Neural progenitor cell (in vitro differentiated cells): ENCODE results near the gene RALGDS. TPM values are rescaled to one million over a fixed set of nuclear protein-coding genes. Genes with fewer than 3 reads are reported as not detected.
"Not testable (repeated sequence)": the region's sequence is repeated elsewhere in the genome, so short reads cannot be mapped to it uniquely, and the experiment has no call there.

Experiments used
- DNase-seq: peaks from one replicate; pipeline ENCODE4 v3.0.0-alpha.2; 2016; ENCODE audit warnings: low spot score
- H2AFZ ChIP-seq: fragments of 200-600 bp; sonication (generic); replicated peaks from 2 replicates; pipeline ENCODE4 v1.6.1; 2016; ENCODE audit warnings: antibody characterized with exemption
- H3F3A ChIP-seq: fragments of 200-600 bp; sonication (generic); 2 replicates; pipeline ENCODE4 v1.6.1; 2016; ENCODE audit warnings: antibody characterized with exemption, low read depth
- H3K27ac ChIP-seq: fragments of 200-600 bp; sonication (generic); 2 replicates; pipeline ENCODE4 v1.5.1; 2016; ENCODE audit warnings: mild to moderate bottlenecking
- H3K27me3 ChIP-seq: fragments of 200-600 bp; sonication (generic); 2 replicates; pipeline ENCODE4 v1.6.1; 2016; ENCODE audit warnings: mild to moderate bottlenecking, moderate library complexity
- H3K36me3 ChIP-seq: fragments of 200-600 bp; sonication (generic); 2 replicates; pipeline ENCODE4 v1.5.1; 2016
- H3K4me1 ChIP-seq: fragments of 200-600 bp; sonication (generic); 2 replicates; pipeline ENCODE4 v1.6.1; 2016; ENCODE audit warnings: mixed run types
- H3K4me2 ChIP-seq: fragments of 200-600 bp; sonication (generic); 2 replicates; pipeline ENCODE4 v1.6.1; 2016
- H3K4me3 ChIP-seq: fragments of 200-600 bp; sonication (generic); 2 replicates; pipeline ENCODE4 v1.5.1; 2016
- H3K79me2 ChIP-seq: fragments of 200-600 bp; sonication (generic); 2 replicates; pipeline ENCODE4 v1.6.1; 2016; ENCODE audit warnings: low read depth
- H3K9ac ChIP-seq: fragments of 200-600 bp; sonication (generic); 2 replicates; pipeline ENCODE4 v1.6.1; 2016
- H3K9me3 ChIP-seq: fragments of 200-600 bp; sonication (generic); 2 replicates; pipeline ENCODE4 v1.5.1; 2016; ENCODE audit warnings: low read depth
- H4K20me1 ChIP-seq: fragments of 200-600 bp; sonication (generic); 2 replicates; pipeline ENCODE4 v1.6.1; 2016; ENCODE audit warnings: low read depth
- H3K27ac Mint-ChIP-seq: 3 replicates; pipeline ENCODE4 v1.8.0; 2021; ENCODE audit warnings: mixed read lengths
- H3K27me3 Mint-ChIP-seq: 2 replicates; pipeline ENCODE4 v1.8.0; 2022; ENCODE audit warnings: low read depth, mild to moderate bottlenecking, inconsistent platforms, moderate library complexity, mixed read lengths; ENCODE audit not compliant: insufficient read depth
- H3K36me3 Mint-ChIP-seq: 3 replicates; pipeline ENCODE4 v1.8.0; 2021; ENCODE audit warnings: mixed read lengths
- H3K4me1 Mint-ChIP-seq: 3 replicates; pipeline ENCODE4 v1.8.0; 2021; ENCODE audit warnings: mixed read lengths
- H3K4me3 Mint-ChIP-seq: 3 replicates; pipeline ENCODE4 v1.8.0; 2021; ENCODE audit warnings: mild to moderate bottlenecking, moderate library complexity, mixed read lengths
- H3K9me3 Mint-ChIP-seq: 3 replicates; pipeline ENCODE4 v1.8.0; 2020; ENCODE audit warnings: mixed read lengths
- CTCF ChIP-seq: fragments of 200-600 bp; sonication (generic); IDR thresholded peaks from 2 replicates; pipeline ENCODE4 v1.5.1; 2017; ENCODE audit warnings: antibody characterized with exemption, mild to moderate bottlenecking
- EZH2 ChIP-seq: fragments of 200-600 bp; sonication (generic); IDR thresholded peaks from 2 replicates; pipeline ENCODE4 v1.6.1; 2017; ENCODE audit warnings: antibody characterized with exemption, mild to moderate bottlenecking, moderate library complexity
- EZH2phosphoT487 ChIP-seq: fragments of 200-600 bp; sonication (generic); IDR thresholded peaks from 2 replicates; pipeline ENCODE4 v1.6.1; 2017; ENCODE audit warnings: antibody characterized with exemption
- total RNA-seq: library from RNA; depleted of rRNA; stranded (reverse); fragments of >200 nt; gene quantifications from 2 replicates; pipeline ENCODE4 v1.2.3, GENCODE V29; 2015; ENCODE audit warnings: low replicate concordance

The RALGDS gene
- total RNA-seq, result 24.1 and 58.8 TPM in 2 replicates

- peaks cover 26% of the 10 kb centered on the region for H3K4me1 ChIP-seq
These were observed at the start of gene RALGDS for GRCh38 chr9:133121198-133121914. TSS of gene RALGDS (minus strand) at chr9:133121240. CDS start at chr9:133121154, 86 bp downstream.

GRCh38 chr9:133170716-133171115 lies 49.7 kb upstream of the RALGDS start:
- no peak for DNase-seq
- no peaks in the 10 kb centered on the region for H3K36me3 ChIP-seq
- Mint-ChIP-seq H3K4me3 (no peak overlapping the region), H3K27ac (no peak overlapping the region), H3K9me3 (no peaks in the 10 kb centered on the region), H3K27me3 (no peaks in the 10 kb centered on the region), H3K36me3 (no peaks in the 10 kb centered on the region), H3K4me1 (no peaks in the 10 kb centered on the region)
- no peaks in the 10 kb centered on the region for H3K4me1 ChIP-seq
- no peaks in the 10 kb centered on the region for H3F3A ChIP-seq
- H3K27ac ChIP-seq, result no peak overlapping the region
- no peaks in the 10 kb centered on the region for H3K79me2 ChIP-seq
- H3K27me3 ChIP-seq, result peaks cover 18% of the 10 kb centered on the region
- no peaks in the 10 kb centered on the region for H4K20me1 ChIP-seq
- no peak overlapping the region for H3K4me2 ChIP-seq
- H3K9me3 ChIP-seq, result no peaks in the 10 kb centered on the region
- no peak overlapping the region for H3K4me3 ChIP-seq
- H3K9ac ChIP-seq, result no peak overlapping the region
- TF ChIP-seq CTCF (no peak), EZH2 (no peak), EZH2phosphoT487 (no peak)
- H2AFZ ChIP-seq, result no peak overlapping the region

More at GRCh38 chr9:133121198-133121914, at the start of gene RALGDS:
- Mint-ChIP-seq H3K4me1 (peaks cover 52% of the 10 kb centered on the region), H3K27ac (peak within 1 kb of the TSS; percentile 54), H3K9me3 (no peaks in the 10 kb centered on the region), H3K4me3 (peak within 1 kb of the TSS; percentile 84), H3K27me3 (peaks cover 9% of the 10 kb centered on the region), H3K36me3 (no peaks in the 10 kb centered on the region)
- Histone ChIP-seq H4K20me1 (peaks cover 93% of the 10 kb centered on the region), H3F3A (peaks cover 39% of the 10 kb centered on the region), H3K79me2 (peaks cover 30% of the 10 kb centered on the region), H3K4me3 (peak within 1 kb of the TSS; percentile 93), H3K9me3 (no peaks in the 10 kb centered on the region), H3K4me2 (peak within 1 kb of the TSS; percentile 100), H3K27ac (no peak within 1 kb of the TSS), H2AFZ (no peak within 1 kb of the TSS), H3K27me3 (no peaks in the 10 kb centered on the region), H3K36me3 (no peaks in the 10 kb centered on the region), H3K9ac (peak within 1 kb of the TSS; percentile 64)
- TF ChIP-seq EZH2 (no peak), EZH2phosphoT487 (no peak), CTCF (no peak)
- DNase-seq, result peak; percentile 97

GRCh38 chr9:133169687-133170086 lies 48.6 kb upstream of the RALGDS start:
- H3K79me2 ChIP-seq, H3F3A ChIP-seq, DNase-seq, H3K4me3 ChIP-seq, H3K4me2 ChIP-seq, H3K36me3 Mint-ChIP-seq, H2AFZ ChIP-seq, H3K4me3 Mint-ChIP-seq, H3K27me3 Mint-ChIP-seq, H3K4me1 Mint-ChIP-seq, H4K20me1 ChIP-seq, H3K9me3 Mint-ChIP-seq, H3K4me1 ChIP-seq, H3K36me3 ChIP-seq, H3K9ac ChIP-seq, H3K27ac Mint-ChIP-seq, H3K27ac ChIP-seq, H3K9me3 ChIP-seq: not testable (repeated sequence)
- peaks cover 20% of the 10 kb centered on the region for H3K27me3 ChIP-seq

- Mint-ChIP-seq H3K27ac (peak overlapping the region; percentile 9), H3K4me1 (peaks cover 4% of the 10 kb centered on the region)
These were observed 48.1 kb upstream of the RALGDS start for GRCh38 chr9:133169102-133169501.

More at GRCh38 chr9:133169102-133169501, 48.1 kb upstream of the RALGDS start:
- H2AFZ ChIP-seq, result no peak overlapping the region
- Mint-ChIP-seq H3K27me3 (no peaks in the 10 kb centered on the region), H3K36me3 (no peaks in the 10 kb centered on the region), H3K9me3 (no peaks in the 10 kb centered on the region), H3K4me3 (no peak overlapping the region)
- no peak for TF ChIP-seq CTCF
- TF ChIP-seq EZH2, result no peak
- TF ChIP-seq EZH2phosphoT487, result no peak
- H3K4me1 ChIP-seq, result no peaks in the 10 kb centered on the region
- H3K9ac ChIP-seq, result no peak overlapping the region
- H3F3A ChIP-seq, result no peaks in the 10 kb centered on the region
- no peak overlapping the region for H3K4me3 ChIP-seq
- H3K4me2 ChIP-seq, result no peak overlapping the region
- no peak overlapping the region for H3K27ac ChIP-seq
- peaks cover 20% of the 10 kb centered on the region for H3K27me3 ChIP-seq
- H3K9me3 ChIP-seq, result no peaks in the 10 kb centered on the region
- no peaks in the 10 kb centered on the region for H3K36me3 ChIP-seq
- H3K79me2 ChIP-seq, result no peaks in the 10 kb centered on the region
- DNase-seq, result no peak
- H4K20me1 ChIP-seq, result no peaks in the 10 kb centered on the region
